OCI-LY1 (cell line): ENCODE data around the gene KANSL3.

Experiments
- H2AFZ ChIP-seq: fragments of 200-600 bp; sonication (generic), shearing (Covaris generic); 2 replicates; pipeline ENCODE4 v1.6.0; 2014; ENCODE audit warnings: antibody characterized with exemption, mild to moderate bottlenecking, low read length
- H3F3A ChIP-seq: fragments of 200-600 bp; sonication (generic), shearing (Covaris generic); 2 replicates; pipeline ENCODE4 v1.6.0; 2014; ENCODE audit warnings: mild to moderate bottlenecking, antibody characterized with exemption, low read length, moderate library complexity; ENCODE audit not compliant: insufficient read depth
- H3K27ac ChIP-seq: fragments of 200-600 bp; sonication (generic); 2 replicates; pipeline ENCODE4 v1.5.1; 2014; ENCODE audit warnings: low read length, mixed run types, mild to moderate bottlenecking, low read depth; ENCODE audit not compliant: poor library complexity, severe bottlenecking
- H3K27me3 ChIP-seq: fragments of 200-600 bp; sonication (generic); 2 replicates; pipeline ENCODE4 v1.6.0; 2014; ENCODE audit warnings: antibody characterized with exemption, mild to moderate bottlenecking, low read length, moderate library complexity; ENCODE audit not compliant: insufficient read depth
- H3K36me3 ChIP-seq: fragments of 200-600 bp; sonication (generic); 2 replicates; pipeline ENCODE4 v1.6.1; 2014; ENCODE audit warnings: mild to moderate bottlenecking, antibody characterized with exemption, low read length, moderate library complexity, mixed read lengths; ENCODE audit not compliant: insufficient read depth
- H3K4me1 ChIP-seq: fragments of 200-600 bp; sonication (generic); 2 replicates; pipeline ENCODE4 v1.5.1; 2014; ENCODE audit warnings: mild to moderate bottlenecking, low read length, moderate library complexity; ENCODE audit not compliant: insufficient read depth, severe bottlenecking
- H3K4me2 ChIP-seq: fragments of 200-600 bp; sonication (generic), shearing (Covaris generic); 2 replicates; pipeline ENCODE4 v1.6.1; 2014; ENCODE audit warnings: low read length
- H3K4me3 ChIP-seq: fragments of 200-600 bp; sonication (generic); 2 replicates; pipeline ENCODE4 v1.5.1; 2014; ENCODE audit warnings: low read length, low read depth, mild to moderate bottlenecking, mixed read lengths; ENCODE audit not compliant: poor library complexity, severe bottlenecking
- H3K79me2 ChIP-seq: fragments of 200-600 bp; shearing (Covaris generic); 2 replicates; pipeline ENCODE4 v1.6.1; 2016; ENCODE audit warnings: mixed run types, low read length, mixed read lengths; ENCODE audit not compliant: insufficient read depth
- H3K9ac ChIP-seq: fragments of 200-600 bp; sonication (generic), shearing (Covaris generic); 2 replicates; pipeline ENCODE4 v1.6.1; 2014; ENCODE audit warnings: mild to moderate bottlenecking, low read length, mixed read lengths
- H3K9me2 ChIP-seq: fragments of 200-600 bp; sonication (generic), shearing (Covaris generic); 2 replicates; pipeline ENCODE4 v1.6.1; 2014; ENCODE audit warnings: low read depth, mild to moderate bottlenecking, low read length, mixed read lengths
- H3K9me3 ChIP-seq: fragments of 200-600 bp; shearing (Covaris generic); 2 replicates; pipeline ENCODE4 v1.6.1; 2014; ENCODE audit warnings: low read length, mixed read lengths
- H4K20me1 ChIP-seq: fragments of 200-600 bp; sonication (generic), shearing (Covaris generic); 2 replicates; pipeline ENCODE4 v1.6.0; 2016; ENCODE audit warnings: mild to moderate bottlenecking, low read length; ENCODE audit not compliant: insufficient read depth
- CTCF ChIP-seq: fragments of 200-600 bp; sonication (generic), shearing (Covaris generic); IDR thresholded peaks from 2 replicates; pipeline ENCODE4 v1.5.1; 2017; ENCODE audit warnings: mild to moderate bottlenecking, antibody characterized with exemption, low read length, moderate library complexity, mixed read lengths
- EZH2 ChIP-seq: fragments of 200-600 bp; sonication (generic), shearing (Covaris generic); IDR thresholded peaks from 2 replicates; pipeline ENCODE4 v1.8.0; 2017; ENCODE audit warnings: borderline replicate concordance, mixed run types, mild to moderate bottlenecking, antibody characterized with exemption, low read length, moderate library complexity, mixed read lengths

The KANSL3 gene

GRCh38 chr2:96648306-96648930 is 10.3 kb upstream of the KANSL3 start:
- no peak overlapping the region for H2AFZ ChIP-seq
- H3K4me1 ChIP-seq = no peaks in the 10 kb centered on the region
- no peak overlapping the region for H3K9ac ChIP-seq
- H3F3A ChIP-seq = no peaks in the 10 kb centered on the region
- H3K9me3 ChIP-seq = no peaks in the 10 kb centered on the region
- TF ChIP-seq EZH2 (no peak), CTCF (no peak)
- H3K79me2 ChIP-seq = no peaks in the 10 kb centered on the region
- H3K9me2 ChIP-seq = no peaks in the 10 kb centered on the region
- no peak overlapping the region for H3K4me2 ChIP-seq
- peaks cover 7% of the 10 kb centered on the region; the same call in 1 of the 2 replicates for H3K27me3 ChIP-seq
- H4K20me1 ChIP-seq = no peaks in the 10 kb centered on the region
- H3K36me3 ChIP-seq = no peaks in the 10 kb centered on the region
- H3K27ac ChIP-seq = no peak overlapping the region
- H3K4me3 ChIP-seq = no peak overlapping the region

- Histone ChIP-seq H3K4me1 (no peaks in the 10 kb centered on the region), H4K20me1 (no peaks in the 10 kb centered on the region), H3K36me3 (no peaks in the 10 kb centered on the region), H3K9ac (no peak overlapping the region), H3K4me3 (no peak overlapping the region), H3K9me2 (no peaks in the 10 kb centered on the region), H3K27me3 (peaks cover 7% of the 10 kb centered on the region; the same call in 1 of the 2 replicates), H3K79me2 (no peaks in the 10 kb centered on the region), H3K4me2 (no peak overlapping the region), H2AFZ (no peak overlapping the region), H3K27ac (no peak overlapping the region), H3F3A (no peaks in the 10 kb centered on the region), H3K9me3 (no peaks in the 10 kb centered on the region)
- TF ChIP-seq CTCF (no peak), EZH2 (no peak)
These were observed 9.6 kb upstream of the KANSL3 start for GRCh38 chr2:96647681-96648080.

GRCh38 chr2:96642564-96643360 is 4.7 kb upstream of the KANSL3 start, which contains the start of gene FER1L5:
TSS of gene FER1L5 (plus strand) at chr2:96642764. CDS start at chr2:96642837, 73 bp downstream.
- H4K20me1 ChIP-seq = no peaks in the 10 kb centered on the region
- H3F3A ChIP-seq = no peaks in the 10 kb centered on the region
- H3K27me3 ChIP-seq = peaks cover 3% of the 10 kb centered on the region; the same call in 1 of the 2 replicates
- no peaks in the 10 kb centered on the region for H3K9me2 ChIP-seq
- peaks cover 5% of the 10 kb centered on the region for H3K4me1 ChIP-seq
- H3K9me3 ChIP-seq = no peaks in the 10 kb centered on the region
- TF ChIP-seq EZH2 (no peak), CTCF (no peak)
- no peak within 1 kb of the TSS for H3K4me2 ChIP-seq
- no peak within 1 kb of the TSS for H3K27ac ChIP-seq
- no peaks in the 10 kb centered on the region for H3K79me2 ChIP-seq
- no peak within 1 kb of the TSS for H2AFZ ChIP-seq
- no peaks in the 10 kb centered on the region for H3K36me3 ChIP-seq
- no peak within 1 kb of the TSS for H3K9ac ChIP-seq
- H3K4me3 ChIP-seq = no peak within 1 kb of the TSS
